ENCODE measurements around the gene KCNT2.
A peak's percentile ranks its signal among the peaks of the same experiment; 100 is the strongest.
"Not testable (repeated sequence)": the region's sequence is repeated elsewhere in the genome, so short reads cannot be mapped to it uniquely, and the experiment has no call there.

KCNT2 gene

GRCh38 chr1:196510451-196510850 is 97.8 kb downstream of the KCNT2 start:
- DNase-seq: no peak

- not testable (repeated sequence) for DNase-seq
Measured at GRCh38 chr1:196504224-196504623, 104.0 kb downstream of the KCNT2 start.

- no peak for DNase-seq
Measured at GRCh38 chr1:196502437-196502836, 105.8 kb downstream of the KCNT2 start.

DNA sequence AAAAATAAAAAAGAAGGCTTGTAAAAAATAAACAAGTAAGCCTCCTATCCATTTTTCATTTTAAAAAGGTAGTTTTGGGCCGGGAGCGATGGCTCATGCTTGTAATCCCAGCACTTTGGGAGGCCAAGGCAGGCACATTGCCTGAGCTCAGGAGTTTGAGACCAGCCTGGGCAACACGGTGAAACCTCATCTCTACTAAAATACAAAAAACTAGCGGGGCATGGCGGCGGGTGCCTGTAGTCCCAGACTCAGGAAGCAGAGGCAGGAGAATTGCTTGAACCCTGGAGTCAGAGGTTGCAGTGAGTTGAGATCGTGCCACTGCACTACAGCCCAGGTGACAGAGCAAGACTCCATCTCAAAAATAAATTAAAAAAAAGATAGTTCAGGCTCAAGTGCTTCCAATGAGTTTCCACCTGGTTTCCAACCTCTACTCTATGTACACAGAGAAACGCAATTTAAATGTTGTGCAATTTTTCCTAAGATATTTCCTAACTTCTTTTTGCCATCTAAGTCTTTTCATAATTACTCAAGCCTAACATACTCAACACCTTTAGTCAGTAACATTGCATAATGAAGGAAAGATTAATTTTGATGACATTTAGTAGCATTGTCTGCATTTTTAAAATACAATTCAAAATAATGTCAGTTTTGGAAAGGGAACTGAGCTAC is 106.3 kb downstream of the KCNT2 start:
- no peak for DNase-seq

- no peak for DNase-seq
Measured at GRCh38 chr1:196497817-196498216, 110.4 kb downstream of the KCNT2 start.

DNA sequence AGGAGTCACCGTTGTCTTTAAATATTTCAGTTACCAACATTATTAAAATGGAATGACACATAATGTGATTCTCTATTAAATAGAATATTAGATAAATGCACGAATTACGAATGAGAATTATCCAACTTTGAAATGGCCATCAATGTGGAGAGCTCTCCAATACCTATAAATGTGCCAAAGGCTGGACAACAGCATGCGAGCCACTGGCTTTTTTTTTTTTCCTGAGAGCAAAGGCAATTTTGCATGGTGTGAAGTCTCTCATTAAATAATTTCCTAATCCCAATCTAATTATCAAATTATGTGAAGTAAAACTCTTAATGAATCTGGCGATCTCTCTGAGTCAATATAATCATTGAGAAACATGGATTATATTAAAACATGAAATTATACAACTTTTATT is 113.5 kb downstream of the KCNT2 start:
- DNase-seq: no peak

- no peak for DNase-seq
Measured at GRCh38 chr1:196493881-196494280, 114.4 kb downstream of the KCNT2 start.

DNA sequence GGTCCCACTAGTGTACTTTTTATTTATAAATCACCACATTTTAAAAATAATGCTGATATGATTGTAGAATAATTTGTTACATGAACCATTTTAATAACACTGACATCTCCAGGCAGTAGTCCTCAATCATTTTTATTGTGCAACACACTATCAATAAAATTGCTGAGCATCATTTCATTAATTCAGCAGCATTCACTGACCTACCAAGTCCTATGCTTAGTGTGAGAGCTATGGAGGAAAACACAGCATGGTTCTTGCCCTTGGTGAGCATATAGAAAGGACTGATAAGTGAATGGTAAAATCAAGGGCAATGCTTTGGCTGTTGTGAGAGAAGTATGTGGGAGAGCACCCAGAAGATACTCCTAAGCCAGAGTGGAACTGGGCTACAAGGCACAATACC is 119.7 kb downstream of the KCNT2 start:
- DNase-seq: no peak

- no peak for DNase-seq
Measured at GRCh38 chr1:196486346-196486745, 121.9 kb downstream of the KCNT2 start.

- DNase-seq: no peak
Measured at GRCh38 chr1:196481616-196482015, 126.6 kb downstream of the KCNT2 start.

DNA sequence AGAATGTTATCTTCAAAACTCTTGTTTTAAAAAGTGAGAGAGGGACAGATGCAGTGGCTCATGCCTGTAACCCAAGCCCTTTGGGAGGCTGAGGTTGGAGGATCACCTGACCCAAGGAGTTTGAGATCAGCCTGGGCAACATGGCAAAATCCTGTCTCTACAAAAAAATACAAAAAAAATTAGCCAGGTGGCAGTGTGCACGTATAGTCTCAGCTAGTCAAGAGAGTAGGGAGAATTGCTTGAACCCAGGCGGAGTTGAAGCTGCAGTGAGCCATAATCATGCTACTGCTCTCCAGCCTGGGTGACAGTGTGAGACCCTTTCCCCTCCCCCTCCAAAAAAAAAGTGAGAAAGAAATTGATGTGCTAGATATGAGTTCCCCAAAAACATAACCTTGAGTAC is 131.0 kb downstream of the KCNT2 start:
- no peak for DNase-seq

GRCh38 chr1:196467230-196467925 is 140.9 kb downstream of the KCNT2 start:
- no peak for DNase-seq

GRCh38 chr1:196466654-196467053 is 141.6 kb downstream of the KCNT2 start:
- peak; percentile 7 for DNase-seq

DNA sequence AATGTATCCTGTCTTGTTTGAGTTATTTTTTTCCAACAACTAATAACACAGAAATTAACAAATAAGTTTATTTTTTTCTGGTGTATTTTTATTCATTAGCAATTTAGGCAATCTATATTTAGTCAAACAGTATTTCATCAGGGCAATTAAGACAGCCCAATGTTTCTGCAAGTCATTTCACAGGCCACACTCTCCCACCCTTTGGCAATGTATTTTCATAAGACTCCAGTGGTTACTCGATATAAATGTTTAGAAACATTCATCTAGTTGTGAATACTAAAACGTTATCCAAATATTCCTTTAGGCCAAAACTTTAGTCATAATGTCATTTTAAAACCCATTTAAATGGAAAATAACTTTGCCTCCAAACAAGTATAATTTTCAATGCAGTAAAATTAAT is 142.1 kb downstream of the KCNT2 start:
- DNase-seq: no peak

GRCh38 chr1:196464480-196464941 is 143.7 kb downstream of the KCNT2 start:
- DNase-seq: no peak

DNA sequence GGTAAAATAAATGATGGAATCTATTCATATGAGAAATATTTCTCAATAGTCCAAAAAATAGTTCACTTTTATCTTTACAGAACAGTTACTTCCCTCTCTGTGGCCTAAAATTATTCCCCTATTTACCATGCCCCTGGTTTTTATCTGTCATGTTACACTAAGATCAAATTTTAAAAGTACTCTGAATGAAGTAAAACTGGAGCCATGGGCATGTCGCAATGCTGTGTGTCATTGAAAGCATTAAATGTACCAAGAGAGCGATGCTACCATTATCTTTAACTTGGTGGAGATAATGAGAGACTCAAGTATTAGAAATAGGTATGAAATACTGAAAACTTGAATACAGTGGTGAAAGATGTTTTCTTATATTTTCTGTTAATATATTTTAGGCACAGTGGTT is 146.2 kb downstream of the KCNT2 start:
- DNase-seq: no peak

DNA sequence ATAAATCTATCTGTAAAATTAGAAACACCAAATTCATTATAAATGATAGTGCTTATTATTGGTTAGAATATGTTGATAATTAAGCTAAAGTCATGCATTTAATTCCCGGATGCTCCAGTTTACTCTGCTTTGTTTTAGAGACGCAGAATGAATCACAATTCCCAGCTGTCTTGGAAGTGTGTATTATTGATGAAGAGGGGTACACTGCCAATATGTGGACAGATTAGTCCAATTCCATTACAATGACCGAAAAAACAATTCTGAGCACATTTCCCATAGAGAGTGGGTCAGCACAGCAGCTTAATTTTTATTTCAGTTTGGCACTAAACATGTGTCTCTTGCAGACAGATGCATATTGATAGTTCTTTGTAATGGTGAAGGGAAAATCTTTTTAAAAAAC is 146.7 kb downstream of the KCNT2 start:
- no peak for DNase-seq

DNA sequence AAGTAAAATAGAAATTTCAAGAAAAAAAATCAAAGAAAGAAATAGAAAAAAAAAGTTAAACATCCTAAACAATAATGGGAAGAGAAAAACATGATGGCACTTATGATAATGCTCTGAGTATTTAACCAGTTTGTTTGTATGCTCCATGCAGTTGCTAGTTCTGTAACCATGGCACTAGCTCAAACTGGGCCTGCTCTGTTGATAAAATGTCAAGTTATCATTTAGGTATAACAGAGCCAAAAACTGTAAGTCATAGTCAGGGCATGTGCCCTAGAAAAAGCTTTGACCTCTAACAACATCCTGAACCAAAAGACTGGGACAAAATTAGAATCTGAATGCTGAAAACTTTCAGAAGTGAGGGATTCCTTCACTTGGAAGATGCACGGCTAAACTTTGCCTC is 148.9 kb downstream of the KCNT2 start:
- DNase-seq: no peak

GRCh38 chr1:196454792-196455191 is 153.4 kb downstream of the KCNT2 start:
- DNase-seq: no peak

GRCh38 chr1:196451103-196451502 is 157.1 kb downstream of the KCNT2 start:
- no peak for DNase-seq

- DNase-seq: no peak
Measured at GRCh38 chr1:196450143-196451095, 157.8 kb downstream of the KCNT2 start.

- DNase-seq: no peak
Measured at GRCh38 chr1:196449460-196449859, 158.8 kb downstream of the KCNT2 start.

DNA sequence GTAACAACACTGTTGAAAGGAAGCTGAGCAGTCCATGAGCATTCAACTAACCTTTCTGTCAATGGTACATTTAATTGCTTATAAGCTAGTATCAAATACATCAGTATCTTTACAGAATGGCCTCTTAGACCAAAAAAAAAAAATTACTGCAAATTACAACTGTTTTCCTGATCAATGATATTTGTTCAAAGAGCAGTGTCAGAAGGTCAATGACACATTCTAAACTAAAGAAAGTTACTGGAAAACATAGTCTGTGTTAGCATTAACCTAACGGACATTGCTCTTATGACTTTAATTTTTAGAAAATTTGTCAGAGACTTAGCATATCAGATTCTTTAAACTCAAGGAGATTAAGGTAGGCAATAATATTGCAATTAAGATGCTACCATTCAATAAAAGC is 162.5 kb downstream of the KCNT2 start:
- no peak for DNase-seq

DNA sequence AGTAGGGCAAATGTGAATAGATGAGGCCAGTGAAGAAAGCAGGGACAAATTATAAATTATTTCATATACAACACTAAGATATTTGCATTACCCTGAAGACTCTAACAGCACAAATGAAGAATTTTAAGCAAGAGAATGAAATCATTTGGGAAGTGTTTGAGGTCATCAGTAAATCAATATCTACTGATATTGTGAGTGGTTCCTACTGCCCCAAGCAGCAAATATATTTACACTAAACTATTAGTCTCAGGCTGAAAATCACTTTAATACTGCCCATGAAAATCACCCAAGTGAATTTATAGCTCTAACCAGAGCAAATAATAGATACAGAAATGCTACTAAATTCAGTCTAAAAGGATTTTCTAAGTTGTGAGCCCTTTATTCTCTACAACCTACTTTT is 163.6 kb downstream of the KCNT2 start:
- DNase-seq: no peak
